ENCODE results near the gene KCNQ1. TPM values are rescaled to one million over a fixed set of nuclear protein-coding genes. Genes with fewer than 3 reads are reported as not detected.

Gene KCNQ1
- total RNA-seq, 1 experiment from 2014 or later: not detected

GRCh38 chr11:2716376-2717095 is 271.7 kb downstream of the KCNQ1 start:
- Histone ChIP-seq H3K27me3 (peaks cover under 1% of the 10 kb centered on the region; the same call in 1 of the 2 replicates), H3K36me3 (no peaks in the 10 kb centered on the region), H3K27ac (no peak overlapping the region), H3K4me3 (no peak overlapping the region), H3K4me1 (peaks cover 2% of the 10 kb centered on the region; the same call in 1 of the 2 replicates), H3K9me3 (replicated peaks) (no peaks in the 10 kb centered on the region)
- DNase-seq: no peak

- Histone ChIP-seq H3K27me3 (peaks cover 5% of the 10 kb centered on the region; the same call in 1 of the 2 replicates), H3K27ac (no peak overlapping the region), H3K4me1 (peaks cover 2% of the 10 kb centered on the region; the same call in 1 of the 2 replicates), H3K9me3 (replicated peaks) (no peaks in the 10 kb centered on the region), H3K36me3 (no peaks in the 10 kb centered on the region), H3K4me3 (no peak overlapping the region)
- peak in 1 of 2 experiments; percentile 44 for DNase-seq
Measured at GRCh38 chr11:2717561-2718325, 272.9 kb downstream of the KCNQ1 start.

- H3K36me3 ChIP-seq: no peaks in the 10 kb centered on the region
- no peak overlapping the region for H3K4me3 ChIP-seq
- peaks cover 2% of the 10 kb centered on the region; the same call in 1 of the 2 replicates for H3K4me1 ChIP-seq
- H3K27me3 ChIP-seq: peaks cover 12% of the 10 kb centered on the region; the same call in 1 of the 2 replicates
- H3K27ac ChIP-seq: no peak overlapping the region
- H3K9me3 ChIP-seq (replicated peaks): no peaks in the 10 kb centered on the region
- no peak for DNase-seq
Measured at GRCh38 chr11:2718817-2719438, 274.1 kb downstream of the KCNQ1 start.

- no peak for DNase-seq
- no peak overlapping the region for H3K27ac ChIP-seq
- H3K9me3 ChIP-seq (replicated peaks): no peaks in the 10 kb centered on the region
- peaks cover 21% of the 10 kb centered on the region; the same call in 1 of the 2 replicates for H3K27me3 ChIP-seq
- no peaks in the 10 kb centered on the region for H3K36me3 ChIP-seq
- H3K4me3 ChIP-seq: no peak overlapping the region
- peaks cover 2% of the 10 kb centered on the region; the same call in 1 of the 2 replicates for H3K4me1 ChIP-seq
Measured at GRCh38 chr11:2719831-2720590, 275.2 kb downstream of the KCNQ1 start.

- Histone ChIP-seq H3K4me1 (peaks cover 2% of the 10 kb centered on the region; the same call in 1 of the 2 replicates), H3K27me3 (peaks cover 23% of the 10 kb centered on the region; the same call in 1 of the 2 replicates), H3K36me3 (no peaks in the 10 kb centered on the region), H3K27ac (no peak overlapping the region), H3K4me3 (no peak overlapping the region), H3K9me3 (replicated peaks) (no peaks in the 10 kb centered on the region)
- DNase-seq: no peak
Measured at GRCh38 chr11:2721210-2721916, 276.6 kb downstream of the KCNQ1 start.

- Histone ChIP-seq H3K9me3 (replicated peaks) (no peaks in the 10 kb centered on the region), H3K27ac (no peak overlapping the region), H3K4me3 (no peak overlapping the region), H3K36me3 (no peaks in the 10 kb centered on the region), H3K4me1 (no peaks in the 10 kb centered on the region), H3K27me3 (peaks cover 23% of the 10 kb centered on the region; the same call in 1 of the 2 replicates)
- DNase-seq: no peak
Measured at GRCh38 chr11:2722955-2723354, 278.1 kb downstream of the KCNQ1 start.

GRCh38 chr11:2724104-2724503 is 279.3 kb downstream of the KCNQ1 start:
- H3K36me3 ChIP-seq: no peaks in the 10 kb centered on the region
- peaks cover 23% of the 10 kb centered on the region; the same call in 1 of the 2 replicates for H3K27me3 ChIP-seq
- H3K9me3 ChIP-seq (replicated peaks): no peaks in the 10 kb centered on the region
- no peaks in the 10 kb centered on the region for H3K4me1 ChIP-seq
- no peak overlapping the region for H3K27ac ChIP-seq
- peak in 1 of 2 experiments; percentile 11 for DNase-seq
- H3K4me3 ChIP-seq: no peak overlapping the region

GRCh38 chr11:2724653-2725367 is 280.0 kb downstream of the KCNQ1 start:
- DNase-seq: no peak
- Histone ChIP-seq H3K4me1 (no peaks in the 10 kb centered on the region), H3K27me3 (peaks cover 23% of the 10 kb centered on the region; the same call in 1 of the 2 replicates), H3K36me3 (no peaks in the 10 kb centered on the region), H3K27ac (no peak overlapping the region), H3K4me3 (no peak overlapping the region), H3K9me3 (replicated peaks) (no peaks in the 10 kb centered on the region)

GRCh38 chr11:2725368-2726300 is 280.8 kb downstream of the KCNQ1 start:
- Histone ChIP-seq H3K36me3 (no peaks in the 10 kb centered on the region), H3K27ac (no peak overlapping the region), H3K27me3 (peaks cover 23% of the 10 kb centered on the region; the same call in 1 of the 2 replicates), H3K9me3 (replicated peaks) (no peaks in the 10 kb centered on the region), H3K4me3 (no peak overlapping the region), H3K4me1 (no peaks in the 10 kb centered on the region)
- peak in 1 of 2 experiments; percentile 27 for DNase-seq

- Histone ChIP-seq H3K4me3 (no peak overlapping the region), H3K36me3 (no peaks in the 10 kb centered on the region), H3K4me1 (no peaks in the 10 kb centered on the region), H3K9me3 (replicated peaks) (no peaks in the 10 kb centered on the region), H3K27ac (no peak overlapping the region), H3K27me3 (peaks cover 19% of the 10 kb centered on the region; the same call in 1 of the 2 replicates)
- DNase-seq: no peak
Measured at GRCh38 chr11:2726964-2727363, 282.2 kb downstream of the KCNQ1 start.

GRCh38 chr11:2728128-2728662 is 283.4 kb downstream of the KCNQ1 start:
- Histone ChIP-seq H3K36me3 (no peaks in the 10 kb centered on the region), H3K27ac (no peak overlapping the region), H3K4me1 (no peaks in the 10 kb centered on the region), H3K9me3 (replicated peaks) (no peaks in the 10 kb centered on the region), H3K4me3 (no peak overlapping the region), H3K27me3 (peaks cover 19% of the 10 kb centered on the region; the same call in 1 of the 2 replicates)
- no peak for DNase-seq

- Histone ChIP-seq H3K27me3 (peaks cover 13% of the 10 kb centered on the region; the same call in 1 of the 2 replicates), H3K4me3 (no peak overlapping the region), H3K9me3 (replicated peaks) (no peaks in the 10 kb centered on the region), H3K36me3 (no peaks in the 10 kb centered on the region), H3K4me1 (no peaks in the 10 kb centered on the region), H3K27ac (no peak overlapping the region)
- no peak for DNase-seq
Measured at GRCh38 chr11:2728663-2729332, 284.0 kb downstream of the KCNQ1 start.
